H1 (cell line): ENCODE data around the gene PPP1R3E. TPM values are rescaled to one million over a fixed set of nuclear protein-coding genes. Genes with fewer than 3 reads are reported as not detected.
A peak's percentile ranks its signal among the peaks of the same experiment; 100 is the strongest.

Source experiments
- CTCF ChIA-PET: fragments of 300-600 bp; sonication (Branson Sonifier 250); formaldehyde crosslinking; loops from one replicate; lab custom pipeline; 2021; ENCODE audit not compliant: partially characterized antibody; lab: Charles Lee
- POLR2A ChIA-PET: fragments of 300-600 bp; sonication (Branson Sonifier 250); formaldehyde crosslinking; loops from one replicate; lab custom pipeline; 2021; ENCODE audit warnings: inconsistent platforms; ENCODE audit not compliant: partially characterized antibody; lab: Charles Lee
- DNase-seq, 2 experiments: peaks; one replicate each; pipeline versions ENCODE4 v3.0.0 to v3.0.0-alpha.2; 2010 to 2022; ENCODE audit warnings: low spot score in 2 of 2, low read depth in 1 of 2, mixed read lengths in 1 of 2
- FAIRE-seq: peaks from 2 replicates; lab custom pipeline; 2011; peaks lifted over from hg19 to GRCh38; lab: Jason Lieb, UNC
- H2AFZ ChIP-seq: 2 replicates; pipeline ENCODE4 v1.8.1; 2012; ENCODE audit warnings: low read length, inconsistent platforms
- H2AK5ac ChIP-seq: 2 replicates; pipeline ENCODE4 v1.6.1; 2013; ENCODE audit warnings: low read depth, low read length
- H2BK120ac ChIP-seq: replicated peaks from 2 replicates; pipeline ENCODE3; 2013; ENCODE audit warnings: low read depth, low read length, inconsistent platforms
- H2BK12ac ChIP-seq: 2 replicates; pipeline ENCODE4 v1.6.1; 2013; ENCODE audit warnings: low read depth, low read length
- H2BK15ac ChIP-seq: 2 replicates; pipeline ENCODE4 v1.6.1; 2013; ENCODE audit warnings: low read length
- H2BK20ac ChIP-seq: 2 replicates; pipeline ENCODE4 v1.6.1; 2013; ENCODE audit warnings: low read length
- H2BK5ac ChIP-seq: 2 replicates; pipeline ENCODE4 v1.6.1; 2013; ENCODE audit warnings: low read depth, low read length
- H3K14ac ChIP-seq: 2 replicates; pipeline ENCODE4 v1.6.1; 2013; ENCODE audit warnings: inconsistent platforms; ENCODE audit not compliant: insufficient read length
- H3K18ac ChIP-seq: 2 replicates; pipeline ENCODE4 v1.6.1; 2013; ENCODE audit warnings: low read length; ENCODE audit errors: extremely low read depth
- H3K23ac ChIP-seq: 2 replicates; pipeline ENCODE4 v1.6.1; 2013; ENCODE audit warnings: inconsistent platforms; ENCODE audit not compliant: insufficient read length
- H3K23me2 ChIP-seq: 2 replicates; pipeline ENCODE4 v1.6.1; 2013; ENCODE audit warnings: low read depth, low read length
- H3K27ac ChIP-seq: 2 replicates; pipeline ENCODE4 v1.6.1; 2011; ENCODE audit warnings: low read depth, low read length, inconsistent platforms
- H3K27me3 ChIP-seq, 4 experiments: replicated peaks in 1 of 4; 1 replicate in 1 of 4; 2 replicates in 3 of 4; pipeline versions ENCODE4 v1.6.1 to v1.8.1; 2011 to 2013; ENCODE audit warnings: low read length in 3 of 4, mild to moderate bottlenecking in 3 of 4, inconsistent platforms in 2 of 4, mixed read lengths in 2 of 4, moderate library complexity in 1 of 4; ENCODE audit not compliant: control insufficient read depth in 3 of 4, insufficient read depth in 3 of 4; ENCODE audit errors: extremely low read depth in 1 of 4
- H3K36me3 ChIP-seq, 4 experiments: 2 replicates each; pipeline versions ENCODE4 v1.6.1 to v1.8.1; 2011 to 2013; ENCODE audit warnings: mild to moderate bottlenecking in 4 of 4, low read length in 3 of 4, moderate library complexity in 2 of 4, control low read depth in 1 of 4, inconsistent platforms in 1 of 4; ENCODE audit not compliant: insufficient read depth in 4 of 4, control insufficient read depth in 2 of 4
- H3K4ac ChIP-seq: replicated peaks from 2 replicates; pipeline ENCODE3; 2013; ENCODE audit warnings: low read length, low read depth, mixed read lengths, inconsistent platforms; ENCODE audit not compliant: insufficient read length
- H3K4me1 ChIP-seq, 4 experiments: replicated peaks in 1 of 4; 1 replicate in 1 of 4; 2 replicates in 3 of 4; pipeline versions ENCODE4 v1.6.1 to v1.8.1; 2011 to 2013; ENCODE audit warnings: low read length in 3 of 4, inconsistent platforms in 2 of 4, mixed read lengths in 1 of 4; ENCODE audit not compliant: insufficient read depth in 4 of 4, control insufficient read depth in 3 of 4
- H3K4me2 ChIP-seq, 2 experiments: 2 replicates each; pipeline versions ENCODE4 v1.6.1 to v1.8.1; 2011 to 2013; ENCODE audit warnings: low read depth in 2 of 2, low read length in 2 of 2, control low read depth in 1 of 2, inconsistent platforms in 1 of 2, mild to moderate bottlenecking in 1 of 2; ENCODE audit not compliant: insufficient read depth in 1 of 2
- H3K4me3 ChIP-seq, 4 experiments: fragments of 200-600, 300-600 bp in 1 of 4; sonication (generic), shearing (Covaris generic), sonication (Bioruptor Twin) in 1 of 4; 2 replicates each; pipeline versions ENCODE4 v1.5.1 to v1.8.1; 2011 to 2016; ENCODE audit warnings: low read length in 4 of 4, low read depth in 3 of 4, control low read depth in 2 of 4, inconsistent platforms in 2 of 4, mild to moderate bottlenecking in 2 of 4, mixed read lengths in 1 of 4, moderate library complexity in 1 of 4; ENCODE audit not compliant: insufficient read depth in 2 of 4; ENCODE audit errors: extremely low read depth in 1 of 4
- H3K56ac ChIP-seq: replicated peaks from 2 replicates; pipeline ENCODE3; 2013; ENCODE audit warnings: low read depth, mild to moderate bottlenecking, mixed read lengths, low read length, inconsistent platforms; ENCODE audit not compliant: insufficient read length
- H3K79me1 ChIP-seq: 2 replicates; pipeline ENCODE4 v1.6.1; 2013; ENCODE audit warnings: low read depth, low read length, control low read depth
- H3K79me2 ChIP-seq, 2 experiments: 2 replicates each; pipeline versions ENCODE4 v1.6.1 to v1.8.1; 2012 to 2013; ENCODE audit warnings: low read length in 2 of 2, mild to moderate bottlenecking in 2 of 2, inconsistent platforms in 1 of 2; ENCODE audit not compliant: insufficient read depth in 2 of 2, control insufficient read depth in 1 of 2
- H3K9ac ChIP-seq, 4 experiments: replicated peaks in 1 of 4; 1 replicate in 1 of 4; 2 replicates in 3 of 4; pipeline versions ENCODE4 v1.6.1 to v1.8.1; 2011 to 2013; ENCODE audit warnings: low read depth in 3 of 4, low read length in 3 of 4, control low read depth in 2 of 4, mild to moderate bottlenecking in 2 of 4, moderate library complexity in 2 of 4, inconsistent platforms in 1 of 4; ENCODE audit errors: extremely low read depth in 1 of 4
- H3K9me3 ChIP-seq, 2 experiments: 2 replicates each; pipeline versions ENCODE4 v1.6.1 to v1.8.1; 2012 to 2013; ENCODE audit warnings: mild to moderate bottlenecking in 2 of 2, moderate library complexity in 2 of 2, control low read depth in 1 of 2, inconsistent platforms in 1 of 2, low read depth in 1 of 2, low read length in 1 of 2, mixed read lengths in 1 of 2; ENCODE audit not compliant: insufficient read depth in 2 of 2
- H4K20me1 ChIP-seq, 2 experiments: replicated peaks in 1 of 2; 2 replicates each; pipeline versions ENCODE3 to v1.8.1; 2011 to 2013; ENCODE audit warnings: inconsistent platforms in 2 of 2, low read length in 2 of 2, mild to moderate bottlenecking in 1 of 2; ENCODE audit not compliant: insufficient read depth in 2 of 2, control insufficient read depth in 1 of 2
- H4K5ac ChIP-seq: 2 replicates; pipeline ENCODE4 v1.6.1; 2013; ENCODE audit warnings: low read length, low read depth, mixed read lengths, inconsistent platforms; ENCODE audit not compliant: insufficient read length
- H4K8ac ChIP-seq: 2 replicates; pipeline ENCODE4 v1.8.0; 2013; ENCODE audit warnings: mild to moderate bottlenecking, moderate library complexity, low read length, inconsistent platforms; ENCODE audit not compliant: insufficient read depth; ENCODE audit errors: extremely low read depth
- H4K91ac ChIP-seq: replicated peaks from 2 replicates; pipeline ENCODE3; 2013; ENCODE audit warnings: low read length, mixed read lengths, inconsistent platforms; ENCODE audit not compliant: insufficient read length
- ASH2L ChIP-seq: fragments of 200-600, 300-600 bp; sonication (generic); IDR thresholded peaks from one replicate; pipeline ENCODE4 v1.7.1; 2017; ENCODE audit warnings: low read length
- CBX5 ChIP-seq: fragments of 300-800, 300-1000 bp; sonication (generic); IDR thresholded peaks from 2 replicates; pipeline ENCODE4 v1.7.1; 2016; ENCODE audit warnings: antibody characterized with exemption, low read length, low read depth
- FOSL1 ChIP-seq: IDR thresholded peaks from 2 replicates; pipeline ENCODE4 v1.6.1; 2011; ENCODE audit warnings: mild to moderate bottlenecking, low read depth, low read length, moderate library complexity; ENCODE audit not compliant: insufficient read depth
- GABPA ChIP-seq: IDR thresholded peaks from 2 replicates; pipeline ENCODE4 v1.6.1; 2011; ENCODE audit warnings: mild to moderate bottlenecking, low read length, moderate library complexity, borderline replicate concordance; ENCODE audit not compliant: insufficient read depth
- HDAC6 ChIP-seq: IDR thresholded peaks from one replicate; pipeline ENCODE4 v1.7.1; 2012; ENCODE audit warnings: low read depth, mild to moderate bottlenecking, inconsistent platforms, low read length, moderate library complexity
- JUND ChIP-seq: IDR thresholded peaks from 2 replicates; pipeline ENCODE4 v1.6.1; 2011; ENCODE audit warnings: mild to moderate bottlenecking, improper control_type of control experiment, low read length
- KDM4A ChIP-seq: IDR thresholded peaks from one replicate; pipeline ENCODE4 v1.7.1; 2012; ENCODE audit warnings: low read depth, mild to moderate bottlenecking, moderate library complexity, low read length, inconsistent platforms; ENCODE audit not compliant: severe bottlenecking
- POLR2A ChIP-seq, 2 experiments: IDR thresholded peaks; 1 replicate in 1 of 2; 2 replicates in 1 of 2; pipeline ENCODE4 v1.6.1; 2011; ENCODE audit warnings: low read depth in 2 of 2, low read length in 2 of 2, mild to moderate bottlenecking in 2 of 2; ENCODE audit errors: control extremely low read depth in 1 of 2
- RNF2 ChIP-seq: fragments of 200-900, 300-1000 bp; sonication (generic); IDR thresholded peaks from 2 replicates; pipeline ENCODE4 v1.7.1; 2016; ENCODE audit warnings: borderline replicate concordance, low read depth, mild to moderate bottlenecking, antibody characterized with exemption, low read length; ENCODE audit not compliant: poor library complexity, severe bottlenecking; ENCODE audit errors: missing control alignments
- SAP30 ChIP-seq: fragments of 300-600 bp; sonication (generic); IDR thresholded peaks from 2 replicates; pipeline ENCODE4 v1.7.1; 2012; ENCODE audit warnings: low read length, moderate library complexity, mild to moderate bottlenecking, inconsistent platforms; ENCODE audit not compliant: insufficient read depth, insufficient replicate concordance
- SP4 ChIP-seq: IDR thresholded peaks from 2 replicates; pipeline ENCODE4 v1.6.1; 2012; ENCODE audit warnings: low read length, inconsistent platforms
- WGBS, 2 experiments: shearing (Covaris generic) in 1 of 2; methylation state at CpG; one replicate each; pipeline versions ENCODE4 v1.1.6 to v1.1.7; 2013 to 2015; ENCODE audit warnings: low lambda C conversion rate in 2 of 2, mixed read lengths in 2 of 2, inconsistent platforms in 1 of 2, low coverage in 1 of 2, missing lambda C conversion rate in 1 of 2; ENCODE audit not compliant: insufficient replicate concordance in 2 of 2, insufficient coverage in 1 of 2, insufficient read length in 1 of 2; ENCODE audit errors: extremely low coverage in 1 of 2, missing lambda C conversion rate in 1 of 2; 5-methylcytosine and 5-hydroxymethylcytosine counted together
- polyA plus RNA-seq, 7 experiments: library from polyadenylated mRNA; depleted of rRNA in 3 of 7; stranded (reverse) in 5 of 7; unstranded in 2 of 7; fragments of >200 nt in 5 of 7; fragments of 200-250 nt in 2 of 7; gene quantifications; 1 replicate in 5 of 7; 2 replicates in 1 of 7; 4 replicates in 1 of 7; pipeline versions ENCODE4 v1.2.1 to v1.2.3, GENCODE V29; 2011 to 2013; ENCODE audit warnings: missing spikeins in 2 of 7, mixed read lengths in 2 of 7
- total RNA-seq: library from RNA; stranded (reverse); fragmentation: NEBNext Ultra II Directional; extraction: Animal tissue kit (Norgen Biotek cat#: 25700); gene quantifications from 2 replicates; pipeline ENCODE4 v1.2.1, GENCODE V29; 2021
- TF ChIP-seq, protein P1 (sequence below): IDR thresholded peaks from 2 replicates; pipeline ENCODE4 v1.6.1; 2011; ENCODE audit warnings: low read length, improper control_type of control experiment

The PPP1R3E gene
- total and polyA plus RNA-seq, 2 of the 8 experiments (the other 6 are each of a cell fraction or from before 2014, with no cell fraction given) = 4.4 to 4.7 TPM

DNA sequence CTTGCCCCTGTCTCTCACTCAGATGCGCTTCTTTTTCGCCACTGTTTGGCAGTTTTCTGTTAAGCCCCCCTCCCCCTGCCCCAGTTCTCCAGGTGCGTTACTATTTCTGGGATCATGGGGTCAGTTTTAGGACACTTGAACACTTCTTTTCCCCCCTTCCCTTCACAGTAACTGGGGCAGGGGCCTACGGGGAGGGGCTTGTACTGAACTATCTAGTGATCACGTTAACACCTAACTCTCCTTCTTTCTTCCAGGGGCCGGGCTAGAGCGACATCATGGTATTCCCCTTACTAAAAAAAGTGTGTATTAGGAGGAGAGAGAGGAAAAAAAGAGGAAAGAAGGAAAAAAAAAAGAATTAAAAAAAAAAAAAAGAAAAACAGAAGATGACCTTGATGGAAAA lies 22.3 kb upstream of the PPP1R3E start:
- Histone ChIP-seq H4K5ac (no peak overlapping the region), H4K91ac (no peak overlapping the region), H2BK12ac (no peak overlapping the region), H2BK15ac (no peak overlapping the region), H3K23ac (no peak overlapping the region), H3K79me1 (peaks cover 10% of the 10 kb centered on the region; the same call in 1 of the 2 replicates), H3K79me2 (peaks cover 11 to 17% of the 10 kb centered on the region in 2 experiments), H4K20me1 (no peaks in the 10 kb centered on the region), H2BK20ac (no peak overlapping the region), H3K36me3 (peaks cover 9 to 35% (median 24%) of the 10 kb centered on the region in 4 experiments; a peak in 7 of 8 replicates), H3K56ac (no peak overlapping the region), H2BK5ac (no peak overlapping the region), H3K4me1 (peaks cover 0 to 6% (median 2%) of the 10 kb centered on the region in 4 experiments; a peak in 6 of 7 replicates), H4K8ac (no peak overlapping the region), H3K9me3 (no peaks in the 10 kb centered on the region), H3K4me3 (no peak overlapping the region), H3K14ac (no peak overlapping the region), H3K4me2 (no peak overlapping the region), H3K9ac (no peak overlapping the region), H2AFZ (no peak overlapping the region), H3K27me3 (no peaks in the 10 kb centered on the region), H2BK120ac (no peak overlapping the region), H3K23me2 (peaks cover 10% of the 10 kb centered on the region), H3K4ac (no peak overlapping the region), H3K18ac (no peak overlapping the region), H2AK5ac (no peak overlapping the region), H3K27ac (no peak overlapping the region)
- CTCF ChIA-PET = interaction anchor here (0.7 to 3.7 kb wide), 4 partner anchors 21 to 184 kb away, joined by 3 to 27 read pairs (median 3); no protein-coding TSS in a partner anchor
- POLR2A ChIA-PET = interaction anchor here (0.9 to 4.0 kb wide), 2 partner anchors 21 to 22 kb away, joined by 3 to 21 read pairs; partner anchors contain the start of gene PPP1R3E
- 97% methylated on average over 5 of the region's 7 CpGs; no CpG with 5 or more reads in 1 of the 2 experiments for WGBS, 2 experiments
- FAIRE-seq (no peak), DNase-seq (peak in 1 of 2 experiments; percentile 24)
- TF ChIP-seq ASH2L (no peak), KDM4A (no peak), SAP30 (no peak), CBX5 (no peak), FOSL1 (no peak), GABPA (no peak), JUND (no peak), POLR2A (IDR thresholded peaks at IDR 0.05; ENCODE audit: control extremely low read depth in 1 of 2, low read depth in 2 of 2, low read length in 2 of 2) (no peak), SP4 (no peak), RNF2 (no peak), HDAC6 (no peak)
- TF ChIP-seq, protein P1, sequence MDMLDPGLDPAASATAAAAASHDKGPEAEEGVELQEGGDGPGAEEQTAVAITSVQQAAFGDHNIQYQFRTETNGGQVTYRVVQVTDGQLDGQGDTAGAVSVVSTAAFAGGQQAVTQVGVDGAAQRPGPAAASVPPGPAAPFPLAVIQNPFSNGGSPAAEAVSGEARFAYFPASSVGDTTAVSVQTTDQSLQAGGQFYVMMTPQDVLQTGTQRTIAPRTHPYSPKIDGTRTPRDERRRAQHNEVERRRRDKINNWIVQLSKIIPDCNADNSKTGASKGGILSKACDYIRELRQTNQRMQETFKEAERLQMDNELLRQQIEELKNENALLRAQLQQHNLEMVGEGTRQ = no peak
